ENCODE results near the gene HRH4. TPM values are rescaled to one million over a fixed set of nuclear protein-coding genes. Genes with fewer than 3 reads are reported as not detected.

Gene HRH4
- total and polyA plus RNA-seq, 2 of the 13 experiments (the other 11 are each of a cell fraction or from before 2014, with no cell fraction given) = not detected

GRCh38 chr18:24426398-24427294 lies 33.8 kb upstream of the HRH4 start, which contains the start of gene IMPACT (continued):
- no peak for TF ChIP-seq RERE (CRISPR knock-in tag; IDR thresholded peaks at IDR 0.05; ENCODE audit: low read depth)
- no peak for TF ChIP-seq HINFP (CRISPR knock-in tag; IDR thresholded peaks at IDR 0.05; ENCODE audit: low read depth)
- TF ChIP-seq ZFP91 (CRISPR knock-in tag; IDR thresholded peaks at IDR 0.05; ENCODE audit: borderline replicate concordance) = peak; percentile 35; the same call in 1 of the 2 replicates
- no peak for TF ChIP-seq BATF2 (CRISPR knock-in tag; IDR thresholded peaks at IDR 0.05)
- no peak; the same call in 1 of the 2 replicates for TF ChIP-seq POGZ (CRISPR knock-in tag; IDR thresholded peaks at IDR 0.05)
- no peak for TF ChIP-seq TBP (CRISPR knock-in tag; IDR thresholded peaks at IDR 0.05)
- TF ChIP-seq ZNF446 (CRISPR knock-in tag; IDR thresholded peaks at IDR 0.05) = peak; percentile 78; the same call in 1 of the 2 replicates
- no peak for TF ChIP-seq ATRX (CRISPR knock-in tag; IDR thresholded peaks at IDR 0.05; ENCODE audit: borderline replicate concordance)
- no peak for TF ChIP-seq U2AF1 (optimal IDR thresholded peaks at IDR 0.05; ENCODE audit: low read depth, low read length)
- TF ChIP-seq ZNF609 (CRISPR knock-in tag; IDR thresholded peaks at IDR 0.05; ENCODE audit: borderline replicate concordance) = 0 out of 2 replicates have a peak, but pooled peaks have one; percentile 26
- no peak for TF ChIP-seq SMAD1 (CRISPR knock-in tag; IDR thresholded peaks at IDR 0.05; ENCODE audit: borderline replicate concordance, low read depth)
- no peak for TF ChIP-seq ZNF224 (CRISPR knock-in tag; IDR thresholded peaks at IDR 0.05)
